HG03575 (cell line): ENCODE data around the gene UPK2.
"Not testable (repeated sequence)": the region's sequence is repeated elsewhere in the genome, so short reads cannot be mapped to it uniquely, and the experiment has no call there.

Experiments used
- ATAC-seq: cut with Tn5 transposase; IDR thresholded peaks from one replicate; pipeline ENCODE4 v1.9.1; 2021; ENCODE audit not compliant: unreplicated experiment, insufficient number of reproducible peaks, low FRiP score; ENCODE audit errors: extremely low read depth

UPK2 gene

GRCh38 chr11:118931571-118931970 is 24.5 kb upstream of the UPK2 start:
- no peak for ATAC-seq

GRCh38 chr11:118933486-118933885 is 22.6 kb upstream of the UPK2 start:
- no peak for ATAC-seq

GRCh38 chr11:118935376-118935775 is 20.7 kb upstream of the UPK2 start:
- no peak for ATAC-seq

GRCh38 chr11:118938491-118939403 is 17.4 kb upstream of the UPK2 start:
- no peak for ATAC-seq

- ATAC-seq = no peak
These were observed 16.6 kb upstream of the UPK2 start for GRCh38 chr11:118939404-118939915.

GRCh38 chr11:118939953-118940598 is 16.0 kb upstream of the UPK2 start:
- ATAC-seq = no peak

GRCh38 chr11:118947091-118947490 is 9.0 kb upstream of the UPK2 start:
- no peak for ATAC-seq

GRCh38 chr11:118948000-118948399 is 8.1 kb upstream of the UPK2 start:
- no peak for ATAC-seq

GRCh38 chr11:118953265-118953664 is 2.8 kb upstream of the UPK2 start:
- ATAC-seq = no peak

- not testable (repeated sequence) for ATAC-seq
These were observed 2.1 kb upstream of the UPK2 start for GRCh38 chr11:118953976-118954375.

GRCh38 chr11:118956847-118957469 is 860 bp downstream of the UPK2 start:
- no peak for ATAC-seq

GRCh38 chr11:118957549-118957948 is 1.5 kb downstream of the UPK2 start:
- ATAC-seq = no peak

GRCh38 chr11:118957968-118958367 is 1.9 kb downstream of the UPK2 start:
- ATAC-seq = no peak

- no peak for ATAC-seq
These were observed 2.5 kb downstream of the UPK2 start for GRCh38 chr11:118958577-118958976.

GRCh38 chr11:118961189-118961588 is 5.1 kb downstream of the UPK2 start:
- no peak for ATAC-seq

GRCh38 chr11:118961591-118961990 is 5.5 kb downstream of the UPK2 start:
- no peak for ATAC-seq

GRCh38 chr11:118969508-118969907 is 13.4 kb downstream of the UPK2 start:
- ATAC-seq = not testable (repeated sequence)

GRCh38 chr11:118971646-118972045 is 15.5 kb downstream of the UPK2 start, which contains the start of gene FOXR1:
Gene FOXR1, plus strand, starts transcription at chr11:118971761. Its CDS starts 171 bp downstream, at chr11:118971932.
- no peak for ATAC-seq

GRCh38 chr11:118973985-118974384 is 17.9 kb downstream of the UPK2 start:
- ATAC-seq = no peak
